CD4-positive, alpha-beta T cell treated with Interleukin-4 for 4 hours (primary cell): ENCODE data around the gene PARVA.

ENCODE experiments used
- DNase-seq: peaks from one replicate; pipeline ENCODE4 v3.0.0-alpha.2; 2020

Gene PARVA

DNA sequence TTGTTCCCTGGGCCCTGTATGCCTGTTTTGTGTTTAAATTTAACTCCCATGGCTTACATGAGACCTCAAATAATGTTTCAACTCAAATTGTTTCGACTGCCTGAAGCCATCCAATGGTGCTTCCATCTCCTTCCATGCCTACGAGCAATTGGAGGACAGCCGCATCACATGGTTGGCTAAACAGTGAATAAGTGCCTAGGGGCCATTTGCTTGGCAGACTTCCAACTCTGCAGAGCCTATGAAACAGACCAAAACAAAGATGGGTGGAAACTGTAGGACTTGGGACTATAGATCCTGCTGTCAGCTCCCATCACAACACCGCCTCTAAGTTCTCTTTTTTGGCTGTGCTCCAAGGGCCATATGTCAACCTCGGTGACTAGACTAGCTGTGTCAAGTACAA is 84.1 kb downstream of the PARVA start:
- no peak for DNase-seq

DNA sequence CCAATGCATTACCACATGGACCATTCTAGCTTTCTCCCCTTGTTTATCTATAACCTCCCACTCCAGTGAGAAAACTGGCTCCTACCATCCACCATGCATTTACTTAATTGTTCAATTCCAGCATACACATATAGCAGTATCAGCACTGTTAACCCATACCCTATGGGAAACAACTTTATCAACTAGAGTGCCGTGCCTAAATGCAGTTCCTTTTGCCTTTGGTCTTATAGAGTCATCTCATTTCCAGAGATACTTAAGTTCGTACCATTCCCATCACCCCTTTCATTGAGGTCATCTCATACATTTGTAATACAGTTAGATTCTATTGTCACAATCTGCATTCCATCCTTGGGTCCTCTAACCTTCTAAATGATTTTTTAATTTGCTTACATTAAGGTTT is 86.9 kb downstream of the PARVA start:
- no peak for DNase-seq

DNA sequence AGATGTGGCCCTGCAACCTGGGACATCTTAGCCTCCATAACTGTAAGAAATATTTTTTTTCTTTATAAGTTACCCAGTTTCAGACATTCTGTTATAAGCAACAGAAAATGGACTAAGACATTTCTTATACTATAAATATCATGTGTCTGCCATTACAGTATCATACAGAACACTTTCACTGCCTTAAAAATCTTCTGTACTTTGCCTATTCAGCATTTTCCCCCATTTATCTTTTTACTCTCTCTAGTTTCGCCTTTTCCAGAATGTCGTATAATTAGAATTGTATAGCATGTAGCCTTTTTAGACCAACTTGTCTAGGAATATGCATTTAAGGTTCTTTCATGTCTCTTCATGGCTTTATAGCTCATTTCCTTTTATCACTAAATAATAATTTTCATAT is 88.0 kb downstream of the PARVA start:
- DNase-seq: no peak

GRCh38 chr11:12467610-12468009 is 90.2 kb downstream of the PARVA start:
- no peak for DNase-seq

- DNase-seq: no peak
Measured at GRCh38 chr11:12469451-12469850, 92.1 kb downstream of the PARVA start.

DNA sequence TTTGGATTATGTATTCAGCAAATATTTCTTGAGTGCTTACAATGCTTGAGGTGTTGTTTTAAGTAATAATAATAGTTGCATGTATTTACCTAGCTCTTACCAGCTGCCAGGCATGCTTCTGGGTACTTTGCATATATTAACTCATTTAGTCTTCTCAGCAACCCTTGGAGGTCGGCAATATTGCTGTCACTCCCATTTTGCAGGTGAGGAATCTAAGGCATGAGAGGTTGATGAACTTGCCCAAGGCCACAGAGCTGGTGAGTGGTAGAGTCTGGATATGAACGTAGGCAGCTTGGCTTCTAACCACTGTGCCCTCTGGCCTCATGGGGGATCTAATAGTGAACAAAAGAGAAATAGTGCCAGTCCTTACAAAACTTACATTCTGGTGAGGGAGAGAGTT is 92.9 kb downstream of the PARVA start:
- DNase-seq: no peak

- DNase-seq: no peak
Measured at GRCh38 chr11:12472401-12473005, 95.1 kb downstream of the PARVA start.

- DNase-seq: no peak
Measured at GRCh38 chr11:12473381-12473780, 96.0 kb downstream of the PARVA start.

DNA sequence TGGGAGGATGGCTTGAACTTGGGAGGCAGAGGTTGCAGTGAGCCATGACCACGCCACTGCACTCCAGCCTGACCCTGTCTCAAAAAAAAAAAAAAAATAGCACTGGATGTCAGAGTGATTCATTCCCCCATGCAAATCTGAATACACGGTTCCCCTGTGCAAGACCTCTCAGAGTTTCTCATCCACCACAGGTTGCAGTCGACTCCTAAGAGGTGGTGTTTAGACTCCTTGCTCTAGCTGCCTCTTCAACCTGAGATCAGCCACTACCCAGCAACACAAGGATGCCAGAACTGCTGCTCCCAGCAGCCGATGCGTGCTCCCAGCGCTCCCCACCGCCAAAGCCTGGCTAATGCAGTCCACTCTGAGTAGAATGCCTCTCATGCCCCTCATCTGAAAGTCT is 97.5 kb downstream of the PARVA start:
- no peak for DNase-seq

- no peak for DNase-seq
Measured at GRCh38 chr11:12478743-12479142, 101.4 kb downstream of the PARVA start.

DNA sequence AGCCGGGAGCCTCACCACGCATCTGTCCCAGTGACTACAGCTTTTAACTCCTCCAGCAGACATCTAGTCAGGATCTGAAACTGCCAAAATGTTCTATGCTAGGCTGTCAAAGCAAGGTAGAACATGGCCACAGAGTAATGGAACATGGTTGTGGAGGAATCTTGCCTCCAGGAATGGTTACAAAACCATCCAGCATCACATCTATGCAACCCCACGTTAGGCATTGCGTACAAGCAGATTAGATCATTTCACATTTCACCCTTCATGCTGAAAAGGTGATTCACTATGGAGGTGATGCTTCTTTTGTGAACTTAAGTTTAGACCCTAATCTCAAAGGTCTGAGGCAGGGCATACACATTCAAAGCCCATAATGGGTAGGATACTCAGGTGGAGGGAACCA is 103.0 kb downstream of the PARVA start:
- no peak for DNase-seq

DNA sequence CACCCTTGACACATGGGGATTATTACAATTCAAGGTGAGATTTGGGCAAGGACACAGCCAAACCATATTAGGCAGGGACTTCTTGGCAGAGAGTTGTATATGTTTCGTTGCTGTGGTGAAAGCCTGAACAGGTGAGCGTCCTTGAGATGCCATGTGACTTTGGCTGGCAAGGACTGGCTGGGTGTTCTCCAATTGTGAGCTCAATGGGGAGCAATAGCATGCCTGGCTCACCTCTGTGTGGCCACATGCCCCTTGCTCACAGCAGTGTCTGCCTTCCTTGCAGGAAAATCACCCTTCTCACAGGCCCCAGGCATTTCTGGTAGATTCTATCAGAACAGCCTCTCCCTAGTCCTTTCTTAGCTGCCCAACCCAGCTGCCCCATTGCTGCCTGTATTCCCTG is 105.5 kb downstream of the PARVA start:
- DNase-seq: no peak

GRCh38 chr11:12483604-12484003 is 106.2 kb downstream of the PARVA start:
- no peak for DNase-seq

DNA sequence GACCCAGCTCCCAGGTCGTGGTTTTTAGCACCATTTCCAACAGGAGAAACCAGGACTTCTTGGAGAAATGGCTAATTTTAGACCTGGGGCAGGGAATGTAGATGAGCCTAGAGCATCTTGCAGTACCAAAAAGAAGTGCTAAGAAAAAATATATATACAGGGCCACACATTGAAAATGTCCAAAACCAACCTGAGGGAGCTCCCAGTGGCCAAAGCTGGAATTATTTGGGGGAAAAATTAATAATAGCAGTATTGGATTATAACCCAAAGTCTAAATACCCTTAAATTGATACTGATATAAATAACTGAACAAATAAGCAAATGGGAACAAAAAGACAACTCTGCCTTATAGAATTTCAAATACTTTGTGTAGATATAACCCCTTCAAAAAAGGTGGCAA is 108.0 kb downstream of the PARVA start:
- no peak for DNase-seq

DNA sequence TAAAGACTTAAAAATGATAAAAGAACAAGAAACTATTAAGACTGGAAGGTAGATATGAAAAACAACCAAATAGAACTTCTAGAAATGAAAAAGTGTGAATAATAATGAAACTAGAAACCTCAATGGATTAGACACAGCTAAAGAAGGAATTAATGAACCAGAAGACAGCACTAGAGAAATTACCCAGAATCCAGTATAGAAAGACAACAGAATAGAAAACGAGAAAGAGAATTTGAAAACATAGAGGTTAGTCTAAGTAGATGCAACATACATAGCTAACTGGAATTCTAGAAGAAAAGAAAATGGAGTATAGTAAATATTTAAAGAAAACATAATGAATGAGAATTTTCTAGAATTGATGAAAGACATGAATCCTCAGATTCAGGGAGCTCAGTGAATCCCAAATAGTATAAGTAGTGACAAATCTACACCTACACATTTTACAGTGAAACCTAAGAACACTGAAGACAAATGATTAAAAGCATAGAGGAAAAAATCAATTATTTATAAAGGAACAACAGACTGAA is 111.9 kb downstream of the PARVA start:
- DNase-seq: no peak

DNA sequence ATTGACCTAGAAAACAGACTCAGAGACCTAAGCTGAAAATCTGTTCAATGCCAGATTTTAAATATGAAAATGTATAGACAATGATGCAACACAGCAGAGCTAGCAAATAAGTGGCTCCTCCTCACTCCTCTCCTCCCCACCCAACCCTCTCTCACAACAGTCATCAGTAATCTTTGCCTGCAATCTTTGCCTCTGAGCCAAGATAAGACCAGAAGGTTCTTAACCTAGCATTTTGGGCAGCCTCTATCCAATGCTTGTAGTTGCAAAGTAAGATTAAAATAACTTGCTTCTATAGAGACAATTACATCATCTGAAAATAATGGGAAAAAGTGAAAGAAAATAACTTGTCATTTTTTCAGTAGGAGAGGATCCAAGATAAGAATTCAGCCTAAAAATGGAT is 117.3 kb downstream of the PARVA start:
- DNase-seq: no peak

GRCh38 chr11:12496181-12497025 is 119.0 kb downstream of the PARVA start:
- no peak for DNase-seq

DNA sequence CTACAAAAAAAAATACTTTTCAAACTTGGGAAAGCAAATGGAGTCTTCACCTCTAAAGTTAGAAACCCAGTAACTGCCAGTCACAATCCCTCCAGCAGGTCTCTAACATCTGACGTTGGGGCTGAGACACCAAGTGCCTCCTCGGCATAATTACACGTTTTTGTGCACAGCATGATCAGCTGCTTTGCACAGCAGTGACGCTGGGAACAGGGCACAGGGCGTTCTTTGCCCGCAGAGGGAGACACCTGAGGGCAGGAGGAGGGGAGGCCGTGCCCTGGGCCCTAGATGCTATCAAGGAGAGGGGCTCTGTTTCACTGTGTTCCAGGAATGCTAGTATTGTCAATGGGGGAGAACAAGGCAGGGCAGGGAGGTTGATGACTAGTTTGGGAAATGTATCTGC is 120.1 kb downstream of the PARVA start:
- DNase-seq: no peak

- no peak for DNase-seq
Measured at GRCh38 chr11:12499071-12499470, 121.7 kb downstream of the PARVA start.

DNA sequence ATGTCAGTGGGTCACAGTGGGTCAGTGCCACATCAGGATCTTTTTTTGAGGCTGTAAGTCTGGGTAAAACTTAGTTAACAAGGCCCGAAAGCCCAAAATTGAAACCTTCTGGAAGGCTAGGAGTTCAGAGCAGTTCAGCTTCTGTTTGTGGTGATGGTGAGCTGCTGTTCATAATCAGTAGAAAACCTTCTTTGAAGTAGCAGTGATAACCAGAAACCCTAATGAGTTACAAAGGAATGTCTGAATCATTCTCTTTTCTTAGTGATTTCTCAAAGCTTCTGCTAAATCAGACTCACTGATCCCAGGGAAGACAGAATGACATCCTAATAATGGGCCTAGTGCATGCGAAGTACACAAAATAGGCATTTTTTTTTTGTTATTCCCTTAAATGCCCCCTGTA is 124.7 kb downstream of the PARVA start:
- DNase-seq: no peak

DNA sequence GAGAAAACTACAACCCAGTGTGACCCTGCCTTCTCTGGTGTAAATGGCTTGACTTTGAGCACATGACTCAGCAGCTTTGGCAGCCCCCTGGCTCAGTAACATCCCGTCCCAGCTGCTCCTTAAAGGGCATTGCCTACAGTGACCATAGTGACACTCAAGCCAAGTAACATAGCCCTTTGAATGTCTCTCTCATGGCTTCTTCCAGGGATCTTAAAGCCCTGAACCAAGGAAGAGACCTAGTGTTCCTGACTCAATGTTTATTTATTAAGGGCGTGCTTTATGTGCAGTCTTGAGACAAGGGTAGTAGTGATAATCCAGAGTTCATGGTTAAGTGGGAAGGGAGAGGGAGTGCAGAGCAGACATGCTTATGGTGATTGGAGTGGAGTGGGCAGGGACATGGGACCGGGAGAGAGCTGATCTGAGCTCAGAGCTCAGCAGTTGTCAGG is 125.7 kb downstream of the PARVA start:
- no peak for DNase-seq

DNA sequence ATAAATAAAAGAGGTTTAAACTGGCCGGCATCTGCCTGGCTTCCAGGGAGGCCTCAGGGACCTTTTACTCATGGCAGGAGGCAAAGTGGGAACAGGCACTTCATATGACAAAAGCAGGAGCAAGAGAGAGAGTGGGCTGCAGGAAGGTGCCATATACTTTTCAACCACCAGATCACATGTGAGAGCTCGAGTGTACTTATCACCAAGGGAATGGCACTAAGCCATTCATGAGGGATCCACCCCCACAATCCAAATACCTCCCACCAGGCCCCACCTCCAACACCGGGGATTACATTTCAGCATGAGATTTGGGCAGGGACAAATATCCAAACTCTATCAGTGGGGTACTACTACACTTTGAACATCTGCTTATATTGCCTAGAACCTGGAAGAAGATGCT is 126.5 kb downstream of the PARVA start:
- no peak for DNase-seq

GRCh38 chr11:12505183-12505582 is 127.8 kb downstream of the PARVA start:
- no peak for DNase-seq

DNA sequence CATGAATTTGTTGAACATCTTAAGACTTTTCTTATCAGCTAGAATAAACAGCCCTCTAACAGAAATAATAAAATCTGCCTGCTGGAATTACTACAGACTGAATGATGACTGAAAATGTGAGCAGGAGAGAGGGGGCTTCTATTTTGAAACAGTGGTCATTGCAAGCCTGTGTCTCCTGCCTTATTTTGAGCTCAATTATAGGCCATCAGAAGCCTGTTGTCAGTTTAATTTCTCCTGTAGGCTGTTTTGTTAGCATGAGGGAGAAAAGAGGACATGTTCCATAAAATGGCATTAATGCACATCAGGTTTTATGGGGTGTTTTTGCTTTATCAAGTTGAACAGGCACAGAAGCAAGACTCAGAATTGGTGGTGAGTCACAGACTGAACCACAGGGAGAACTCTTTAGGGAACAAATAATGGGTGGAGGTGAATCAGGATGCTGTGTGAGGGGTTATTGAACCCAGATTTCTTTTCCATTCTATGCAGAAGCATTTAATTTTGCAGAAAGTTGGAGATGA is 129.1 kb downstream of the PARVA start:
- DNase-seq: no peak
